Panc1 (cell line): Measurements from ENCODE around the gene AHSA1. TPM values are rescaled to one million over a fixed set of nuclear protein-coding genes. Genes with fewer than 3 reads are reported as not detected.

ENCODE experiments used
- ATAC-seq: fragments of 200-7000 bp; cut with Tn5 transposase; 2 replicates; pipeline ENCODE4 v1.9.1; 2020; ENCODE audit warnings: mild to moderate bottlenecking, moderate library complexity
- BruUV-seq: library from RNA; stranded (reverse); fragments of 400-500 nt; replicated peaks from 2 replicates; lab custom pipeline; 2021; lab: Mats Ljungman, UMichigan
- CTCF ChIA-PET: fragments of 300-600 bp; sonication (Branson Sonifier 250); formaldehyde crosslinking; loops from one replicate; lab custom pipeline; 2022; ENCODE audit warnings: antibody characterized with exemption; lab: Charles Lee
- POLR2A ChIA-PET: fragments of 300-600 bp; sonication (Branson Sonifier 250); formaldehyde crosslinking; loops from one replicate; lab custom pipeline; 2022; ENCODE audit warnings: antibody characterized with exemption; lab: Charles Lee
- DNase-seq: peaks from one replicate; pipeline ENCODE4 v3.0.0-alpha.2; 2010; ENCODE audit warnings: low read depth, low spot score
- H3K27ac ChIP-seq: 2 replicates; pipeline ENCODE4 v1.5.1; 2011; ENCODE audit warnings: mild to moderate bottlenecking, low read length, inconsistent platforms
- H3K27me3 ChIP-seq: fragments of 200-500 bp; sonication (Bioruptor generic); 2 replicates; pipeline ENCODE4 v1.6.0; 2014; ENCODE audit warnings: low read length, inconsistent platforms; ENCODE audit not compliant: control insufficient read depth, insufficient read depth
- H3K36me3 ChIP-seq: fragments of 200-500 bp; sonication (Bioruptor generic); 2 replicates; pipeline ENCODE4 v1.5.1; 2014; ENCODE audit warnings: inconsistent platforms, mild to moderate bottlenecking, low read length, moderate library complexity; ENCODE audit not compliant: control insufficient read depth, insufficient read depth
- H3K4me1 ChIP-seq: 2 replicates; pipeline ENCODE4 v1.5.1; 2011; ENCODE audit warnings: inconsistent platforms, mild to moderate bottlenecking, low read length, moderate library complexity; ENCODE audit not compliant: control insufficient read depth, insufficient read depth
- H3K4me3 ChIP-seq, 2 experiments: 2 replicates each; pipeline ENCODE4 v1.5.1; 2011 to 2012; ENCODE audit warnings: low read depth in 2 of 2, low read length in 2 of 2, mild to moderate bottlenecking in 2 of 2, inconsistent platforms in 1 of 2, moderate library complexity in 1 of 2
- H3K9me3 ChIP-seq: fragments of 200-500 bp; sonication (Bioruptor generic); 2 replicates; pipeline ENCODE4 v1.5.1; 2014; ENCODE audit warnings: low read depth, mild to moderate bottlenecking, inconsistent platforms, low read length, moderate library complexity; ENCODE audit not compliant: control insufficient read depth, insufficient read depth
- CTCF ChIP-seq: fragments of 450-650 bp; IDR thresholded peaks from 2 replicates; pipeline ENCODE4 v1.5.1; 2017; ENCODE audit warnings: mild to moderate bottlenecking
- POLR2AphosphoS5 ChIP-seq: IDR thresholded peaks from 2 replicates; pipeline ENCODE4 v1.6.1; 2012; ENCODE audit warnings: mild to moderate bottlenecking, low read depth, low read length, moderate library complexity
- REST ChIP-seq, 2 experiments: IDR thresholded peaks; 2 replicates each; pipeline ENCODE4 v1.6.1; 2011 to 2012; ENCODE audit warnings: low read depth in 2 of 2, control low read depth in 1 of 2, low read length in 1 of 2, mild to moderate bottlenecking in 1 of 2, moderate library complexity in 1 of 2; ENCODE audit not compliant: insufficient read depth in 1 of 2
- SIN3A ChIP-seq: IDR thresholded peaks from 2 replicates; pipeline ENCODE4 v1.6.1; 2012; ENCODE audit warnings: low read depth, mild to moderate bottlenecking, low read length, moderate library complexity, borderline replicate concordance; ENCODE audit not compliant: insufficient read depth
- TCF7L2 ChIP-seq: IDR thresholded peaks from 2 replicates; pipeline ENCODE4 v1.6.1; 2011; ENCODE audit warnings: mild to moderate bottlenecking, low read depth, low read length, inconsistent platforms
- in situ Hi-C: cut with HindIII; loops from 2 replicates; pipeline ENCODE4 v1.10.0; 2016; ENCODE audit warnings: low sequenced_read_pairs, low pct_unique_long_range_greater_than_20kb
- intact Hi-C: fragments of 100-400 bp; cut with micrococcal nuclease; formaldehyde crosslinking; loops from one replicate; pipeline ENCODE4 v1.10.0; 2022; ENCODE audit not compliant: unreplicated experiment
- total RNA-seq: library from RNA; stranded (reverse); gene quantifications from one replicate; pipeline ENCODE4 v1.2.1, GENCODE V29; 2021; ENCODE audit not compliant: unreplicated experiment

The AHSA1 gene
- total RNA-seq, 1 experiment from 2014 or later: 142 TPM

- Histone ChIP-seq H3K9me3 (no peaks in the 10 kb centered on the region), H3K27ac (peak overlapping the region; percentile 98), H3K4me1 (peaks cover 11% of the 10 kb centered on the region), H3K36me3 (peaks cover 26% of the 10 kb centered on the region), H3K27me3 (no peaks in the 10 kb centered on the region), H3K4me3 (peak overlapping the region; percentile 75 to 98)
- BruUV-seq: no TSS peak
- intact Hi-C loops (no loop called here), in situ Hi-C loops (no loop called here)
- ATAC-seq: no peak
- ChIA-PET POLR2A (no interaction called here), CTCF (no interaction called here)
- TF ChIP-seq POLR2AphosphoS5 (no peak), SIN3A (no peak), TCF7L2 (no peak), CTCF (no peak), REST (IDR thresholded peaks at IDR 0.05; ENCODE audit: insufficient read depth in 1 of 2, low read depth in 2 of 2, low read length in 1 of 2) (no peak)
- no peak for DNase-seq
Measured at GRCh38 chr14:77457115-77457521, 775 bp upstream of the AHSA1 start.

GRCh38 chr14:77458249-77458950 is 507 bp downstream of the AHSA1 start:
- no TSS peak for BruUV-seq
- H3K9me3 ChIP-seq: no peaks in the 10 kb centered on the region
- no peaks in the 10 kb centered on the region for H3K27me3 ChIP-seq
- ChIA-PET CTCF (no interaction called here), POLR2A (no interaction called here)
- H3K4me1 ChIP-seq: peaks cover 11% of the 10 kb centered on the region
- H3K36me3 ChIP-seq: peaks cover 32% of the 10 kb centered on the region
- intact Hi-C loops (no loop called here), in situ Hi-C loops (no loop called here)
- TF ChIP-seq SIN3A (0 out of 2 replicates have a peak, but pooled peaks have one; percentile 18), CTCF (no peak)
- no peak for DNase-seq
- H3K4me3 ChIP-seq: peak overlapping the region; percentile 75 to 98
- ATAC-seq: 0 out of 2 replicates have a peak, but pooled peaks have one; percentile 7
- H3K27ac ChIP-seq: peak overlapping the region; percentile 98
